Upper lobe of right lung (tissue), 1 donor: Measurements from ENCODE around the gene PIP4K2A. TPM values are rescaled to one million over a fixed set of nuclear protein-coding genes. Genes with fewer than 3 reads are reported as not detected.

ENCODE experiments used
- ATAC-seq: fragments of 200-7000 bp; cut with Tn5 transposase; one replicate; pipeline ENCODE4 v1.9.1; 2020; ENCODE audit warnings: mild to moderate bottlenecking, moderate library complexity
- DNase-seq: peaks from one replicate; pipeline ENCODE4 v3.0.0-alpha.2; 2020
- H3K27ac ChIP-seq: fragments of 200-600 bp; one replicate; pipeline ENCODE4 v1.8.0; 2022
- H3K27me3 ChIP-seq: fragments of 200-600 bp; one replicate; pipeline ENCODE4 v1.8.0; 2022; ENCODE audit warnings: mild to moderate bottlenecking
- H3K36me3 ChIP-seq: fragments of 200-600 bp; one replicate; pipeline ENCODE4 v1.8.0; 2022
- H3K4me1 ChIP-seq: fragments of 200-600 bp; one replicate; pipeline ENCODE4 v1.8.0; 2022
- H3K4me3 ChIP-seq: fragments of 200-600 bp; one replicate; pipeline ENCODE4 v1.8.0; 2022; ENCODE audit warnings: mild to moderate bottlenecking
- H3K9me3 ChIP-seq: fragments of 200-600 bp; one replicate; pipeline ENCODE4 v1.8.0; 2022
- CTCF ChIP-seq: fragments of 200-600 bp; IDR thresholded peaks from one replicate; pipeline ENCODE4 v1.8.0; 2022; ENCODE audit warnings: antibody characterized with exemption
- intact Hi-C: fragments of 100-400 bp; cut with DNase I; formaldehyde crosslinking; loops from one replicate; pipeline ENCODE4 v1.11.0; 2022
- total RNA-seq: library from RNA; stranded (reverse); fragmentation: NEBNext Ultra II Directional; extraction: Animal tissue kit (Norgen Biotek cat#: 25700); gene quantifications from one replicate; pipeline ENCODE4 v1.2.1, GENCODE V29; 2021
- donor health status: DM: no; HTN: yes; CAD: no; lungs with severe emphysema.

Gene PIP4K2A
- total RNA-seq, 1 donor from 2014 or later: 61.2 TPM

GRCh38 chr10:22612318-22612717 lies 102.1 kb downstream of the PIP4K2A start:
- ATAC-seq (no peak), DNase-seq (no peak)
- intact Hi-C loops: loop anchor here (10.0 kb wide), 1 partner anchor 102 kb away; the partner anchor contains the start of gene PIP4K2A
- Histone ChIP-seq H3K27me3 (no peaks in the 10 kb centered on the region), H3K9me3 (no peaks in the 10 kb centered on the region), H3K27ac (no peak overlapping the region), H3K4me3 (no peak overlapping the region), H3K36me3 (peaks cover 17% of the 10 kb centered on the region), H3K4me1 (peaks cover 26% of the 10 kb centered on the region)
- TF ChIP-seq CTCF: no peak

GRCh38 chr10:22611425-22612115 lies 102.8 kb downstream of the PIP4K2A start:
- H3K36me3 ChIP-seq: peaks cover 22% of the 10 kb centered on the region
- peaks cover 22% of the 10 kb centered on the region for H3K4me1 ChIP-seq
- TF ChIP-seq CTCF: no peak
- H3K27me3 ChIP-seq: no peaks in the 10 kb centered on the region
- DNase-seq (no peak), ATAC-seq (no peak)
- H3K4me3 ChIP-seq: no peak overlapping the region
- no peaks in the 10 kb centered on the region for H3K9me3 ChIP-seq
- no peak overlapping the region for H3K27ac ChIP-seq
- intact Hi-C loops: loop anchor here (10.0 kb wide), 1 partner anchor 103 kb away; the partner anchor contains the start of gene PIP4K2A

- no peak overlapping the region for H3K27ac ChIP-seq
- no peaks in the 10 kb centered on the region for H3K27me3 ChIP-seq
- no peaks in the 10 kb centered on the region for H3K9me3 ChIP-seq
- TF ChIP-seq CTCF: no peak
- no peak overlapping the region for H3K4me3 ChIP-seq
- H3K36me3 ChIP-seq: peaks cover 24% of the 10 kb centered on the region
- DNase-seq (no peak), ATAC-seq (no peak)
- intact Hi-C loops: loop anchor here (10.0 kb wide), 1 partner anchor 104 kb away; the partner anchor contains the start of gene PIP4K2A
- H3K4me1 ChIP-seq: peaks cover 19% of the 10 kb centered on the region
These were observed 103.8 kb downstream of the PIP4K2A start for GRCh38 chr10:22610610-22611009.

GRCh38 chr10:22609719-22610465 lies 104.5 kb downstream of the PIP4K2A start:
- no peak for DNase-seq
- Histone ChIP-seq H3K9me3 (no peaks in the 10 kb centered on the region), H3K27ac (peak overlapping the region; percentile 9), H3K36me3 (peaks cover 24% of the 10 kb centered on the region), H3K27me3 (no peaks in the 10 kb centered on the region), H3K4me1 (peaks cover 12% of the 10 kb centered on the region), H3K4me3 (no peak overlapping the region)
- ATAC-seq: no peak
- no peak for TF ChIP-seq CTCF
- intact Hi-C loops: loop anchor here (10.0 kb wide), 1 partner anchor 105 kb away; the partner anchor contains the start of gene PIP4K2A

- peak overlapping the region; percentile 9 for H3K27ac ChIP-seq
These were observed 105.1 kb downstream of the PIP4K2A start for GRCh38 chr10:22609251-22609650.

More at GRCh38 chr10:22609251-22609650, 105.1 kb downstream of the PIP4K2A start:
- no peak for TF ChIP-seq CTCF
- no peak for ATAC-seq
- Histone ChIP-seq H3K36me3 (peaks cover 24% of the 10 kb centered on the region), H3K27me3 (no peaks in the 10 kb centered on the region), H3K4me3 (no peak overlapping the region), H3K9me3 (no peaks in the 10 kb centered on the region), H3K4me1 (peaks cover 16% of the 10 kb centered on the region)
- intact Hi-C loops: no loop called here
- DNase-seq: no peak
